ENCODE data around the gene KLRC4.
"Not testable (repeated sequence)": the region's sequence is repeated elsewhere in the genome, so short reads cannot be mapped to it uniquely, and the experiment has no call there.

KLRC4 gene

GRCh38 chr12:10396176-10396575 lies 13.4 kb downstream of the KLRC4 start:
- DNase-seq: not testable (repeated sequence)

GRCh38 chr12:10395390-10395998 lies 14.1 kb downstream of the KLRC4 start:
- peak; percentile 46 for DNase-seq

- DNase-seq: not testable (repeated sequence)
Measured at GRCh38 chr12:10394531-10395152, 14.9 kb downstream of the KLRC4 start.

GRCh38 chr12:10393291-10393690 lies 16.3 kb downstream of the KLRC4 start:
- no peak for DNase-seq

- peak; percentile 55 for DNase-seq
Measured at GRCh38 chr12:10392394-10392930, 17.1 kb downstream of the KLRC4 start.

GRCh38 chr12:10390991-10391390 lies 18.6 kb downstream of the KLRC4 start:
- not testable (repeated sequence) for DNase-seq

- DNase-seq: no peak
Measured at GRCh38 chr12:10389904-10390303, 19.7 kb downstream of the KLRC4 start, which contains the start of gene KLRK1. Gene KLRK1, minus strand, starts transcription at chr12:10390041. Its CDS starts 1,231 bp downstream, at chr12:10388810.

GRCh38 chr12:10388624-10389413 lies 20.7 kb downstream of the KLRC4 start:
- no peak for DNase-seq

- not testable (repeated sequence) for DNase-seq
Measured at GRCh38 chr12:10387498-10387897, 22.1 kb downstream of the KLRC4 start.

- DNase-seq: no peak
Measured at GRCh38 chr12:10386857-10387256, 22.7 kb downstream of the KLRC4 start.

- DNase-seq: no peak
Measured at GRCh38 chr12:10385166-10385613, 24.4 kb downstream of the KLRC4 start.

GRCh38 chr12:10384191-10384590 lies 25.4 kb downstream of the KLRC4 start:
- no peak for DNase-seq

- no peak for DNase-seq
Measured at GRCh38 chr12:10381928-10382628, 27.5 kb downstream of the KLRC4 start.

- not testable (repeated sequence) for DNase-seq
Measured at GRCh38 chr12:10378737-10379136, 30.8 kb downstream of the KLRC4 start.

- DNase-seq: no peak
Measured at GRCh38 chr12:10374624-10375018, 34.9 kb downstream of the KLRC4 start.

GRCh38 chr12:10372559-10372958 lies 37.0 kb downstream of the KLRC4 start:
- DNase-seq: no peak

- not testable (repeated sequence) for DNase-seq
Measured at GRCh38 chr12:10371893-10372535, 37.5 kb downstream of the KLRC4 start.

- no peak for DNase-seq
Measured at GRCh38 chr12:10369557-10370415, 39.8 kb downstream of the KLRC4 start.

- no peak for DNase-seq
Measured at GRCh38 chr12:10368206-10369171, 41.1 kb downstream of the KLRC4 start.

GRCh38 chr12:10367714-10368113 lies 41.8 kb downstream of the KLRC4 start:
- DNase-seq: not testable (repeated sequence)
